Adipocyte (in vitro differentiated cells): ENCODE data around the gene LYPD3.
"Not testable (repeated sequence)": the region's sequence is repeated elsewhere in the genome, so short reads cannot be mapped to it uniquely, and the experiment has no call there.

Experiments
- DNase-seq: peaks from one replicate; pipeline ENCODE4 v3.0.0-alpha.2; 2015; ENCODE audit warnings: low read depth
- H3K27me3 ChIP-seq: replicated peaks from 2 replicates; pipeline ENCODE4 v1.7.0; 2013; ENCODE audit warnings: mild to moderate bottlenecking, low read length, moderate library complexity; ENCODE audit not compliant: control insufficient read depth, insufficient read depth
- H3K36me3 ChIP-seq: 2 replicates; pipeline ENCODE4 v1.7.0; 2013; ENCODE audit warnings: low read length, mild to moderate bottlenecking, moderate library complexity; ENCODE audit not compliant: control insufficient read depth, insufficient read depth, severe bottlenecking
- H3K4me1 ChIP-seq: 2 replicates; pipeline ENCODE4 v1.7.0; 2013; ENCODE audit warnings: mild to moderate bottlenecking, low read length, moderate library complexity; ENCODE audit not compliant: control insufficient read depth, insufficient read depth
- H3K4me3 ChIP-seq: 2 replicates; pipeline ENCODE4 v1.7.0; 2013; ENCODE audit warnings: mild to moderate bottlenecking, low read length, moderate library complexity
- H3K9ac ChIP-seq: 2 replicates; pipeline ENCODE4 v1.7.0; 2013; ENCODE audit warnings: mild to moderate bottlenecking, low read length, moderate library complexity
- H3K9me3 ChIP-seq: 2 replicates; pipeline ENCODE4 v1.7.0; 2013; ENCODE audit warnings: mild to moderate bottlenecking, low read length, moderate library complexity; ENCODE audit not compliant: control insufficient read depth

Gene LYPD3

DNA sequence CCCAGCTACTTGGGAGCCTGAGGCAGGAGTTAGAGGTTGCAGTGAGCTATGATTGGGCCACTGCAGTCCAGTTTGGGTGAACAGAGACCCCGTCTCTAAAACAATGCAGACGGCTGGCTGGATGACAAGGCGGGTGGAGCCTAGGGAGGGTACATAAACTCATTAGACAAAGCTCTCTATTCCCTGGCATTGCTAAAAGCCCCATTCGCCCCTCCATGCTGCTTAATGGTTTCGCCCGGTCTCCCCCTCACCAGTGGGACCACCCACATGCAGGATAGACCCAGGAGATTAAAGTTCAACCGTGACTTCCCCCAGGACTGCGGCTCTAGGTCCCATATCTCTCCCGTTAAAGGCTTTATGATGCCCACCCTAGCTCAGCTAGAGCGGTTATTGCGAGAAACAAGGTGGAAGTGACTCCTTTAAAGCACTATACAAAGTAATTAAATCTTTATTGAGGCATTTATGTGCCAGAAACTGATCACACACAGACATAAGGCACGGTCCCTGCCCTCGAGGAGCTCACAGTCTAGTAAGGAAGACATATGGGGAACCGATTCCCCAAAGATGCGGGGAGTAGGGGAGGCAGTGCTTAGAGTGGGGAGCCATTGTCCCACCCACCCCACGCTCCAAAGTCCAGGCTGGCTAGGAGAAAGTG is 4.9 kb downstream of the LYPD3 start:
- peaks cover 4% of the 10 kb centered on the region for H3K9me3 ChIP-seq
- no peak overlapping the region for H3K9ac ChIP-seq
- H3K4me1 ChIP-seq, result peaks cover 6% of the 10 kb centered on the region
- peaks cover 7% of the 10 kb centered on the region for H3K27me3 ChIP-seq
- no peaks in the 10 kb centered on the region for H3K36me3 ChIP-seq
- no peak for DNase-seq
- H3K4me3 ChIP-seq, result no peak overlapping the region

DNA sequence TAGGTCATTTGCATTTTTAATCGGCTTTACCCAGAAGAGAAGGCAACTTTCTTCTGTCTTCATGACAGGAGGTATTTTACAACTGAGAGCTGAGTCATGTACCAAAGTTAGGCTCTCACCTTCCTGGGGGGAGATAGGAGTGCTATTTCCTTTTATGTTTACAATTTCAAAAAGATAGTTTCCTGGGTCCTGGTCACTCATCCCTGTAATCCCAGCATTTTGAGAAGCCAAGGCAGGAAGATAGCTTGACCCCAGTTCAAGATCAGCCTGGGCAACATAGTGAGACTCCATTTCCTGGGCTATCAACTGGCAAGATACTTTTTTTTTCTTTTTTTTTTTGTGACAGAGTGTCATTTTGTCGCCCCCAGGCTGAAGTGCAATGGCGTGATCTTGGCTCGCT is 7.6 kb downstream of the LYPD3 start:
- peaks cover 7% of the 10 kb centered on the region for H3K4me1 ChIP-seq
- peaks cover under 1% of the 10 kb centered on the region for H3K9me3 ChIP-seq
- no peaks in the 10 kb centered on the region for H3K36me3 ChIP-seq
- peaks cover 7% of the 10 kb centered on the region for H3K27me3 ChIP-seq
- no peak overlapping the region for H3K4me3 ChIP-seq
- H3K9ac ChIP-seq, result no peak overlapping the region
- DNase-seq, result no peak

DNA sequence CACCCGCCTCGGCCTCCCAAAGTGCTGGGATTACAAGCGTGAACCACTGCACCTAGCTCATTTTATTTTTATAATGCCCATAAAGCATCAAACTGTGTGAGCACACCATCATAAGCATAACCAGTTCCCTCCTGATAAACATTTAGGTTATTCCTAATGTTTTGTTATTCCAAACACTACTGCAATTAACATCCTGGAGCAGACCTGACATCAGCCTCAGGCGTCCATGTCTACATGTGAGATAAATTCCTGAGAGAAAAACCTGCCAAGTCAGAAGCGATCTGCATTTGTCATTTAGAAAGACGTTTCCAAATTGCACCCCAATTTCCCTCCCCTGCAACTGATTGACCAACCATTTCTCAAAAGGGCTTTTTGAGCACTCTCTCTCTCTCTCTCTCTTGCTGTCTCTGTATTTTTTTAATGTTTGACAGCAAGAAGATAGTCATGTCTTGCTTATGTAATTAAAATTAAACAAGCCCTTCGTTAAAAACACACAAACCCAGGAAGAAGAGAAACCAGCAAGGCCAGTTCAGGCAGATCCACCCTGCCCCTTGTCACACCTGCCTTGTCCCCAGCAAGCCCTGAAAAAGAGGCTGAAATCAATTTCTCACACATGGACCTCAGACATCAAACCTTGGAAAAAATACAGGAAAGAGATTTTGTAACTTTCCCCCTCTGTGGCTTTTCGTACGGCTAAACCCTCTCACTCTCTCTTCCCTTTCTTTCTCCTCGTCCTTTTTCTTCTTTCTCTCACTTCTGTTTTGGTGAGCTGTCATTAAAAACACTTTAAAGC is 9.9 kb downstream of the LYPD3 start:
- H3K36me3 ChIP-seq, result no peaks in the 10 kb centered on the region
- peaks cover 7% of the 10 kb centered on the region for H3K27me3 ChIP-seq
- H3K4me3 ChIP-seq, result no peak overlapping the region
- peaks cover 12% of the 10 kb centered on the region for H3K4me1 ChIP-seq
- no peak for DNase-seq
- H3K9ac ChIP-seq, result no peak overlapping the region
- H3K9me3 ChIP-seq, result peaks cover 4% of the 10 kb centered on the region

DNA sequence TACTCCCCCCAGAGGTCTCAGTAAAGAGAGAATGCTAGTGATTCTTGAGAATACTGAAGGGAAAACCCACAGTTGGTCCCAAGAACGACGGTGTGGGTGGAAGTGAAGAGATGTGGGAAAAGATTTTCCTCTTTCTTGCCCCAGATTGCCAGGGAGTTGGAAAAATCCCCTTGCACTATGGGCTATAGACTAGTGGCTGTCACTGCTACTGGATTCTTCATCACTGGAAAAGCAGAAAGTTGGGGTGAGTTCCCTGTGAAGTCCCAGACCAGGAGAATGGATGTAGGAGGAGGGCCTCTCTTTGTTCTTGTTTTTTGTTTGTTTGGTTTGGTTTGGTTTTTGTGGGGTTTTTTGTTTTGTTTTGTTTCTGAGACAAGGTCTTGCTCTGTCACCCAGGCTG is 11.4 kb downstream of the LYPD3 start:
- Histone ChIP-seq H3K9ac (no peak overlapping the region), H3K4me3 (no peak overlapping the region), H3K9me3 (peaks cover 4% of the 10 kb centered on the region), H3K4me1 (peaks cover 14% of the 10 kb centered on the region), H3K27me3 (peaks cover 7% of the 10 kb centered on the region), H3K36me3 (no peaks in the 10 kb centered on the region)
- DNase-seq, result no peak

DNA sequence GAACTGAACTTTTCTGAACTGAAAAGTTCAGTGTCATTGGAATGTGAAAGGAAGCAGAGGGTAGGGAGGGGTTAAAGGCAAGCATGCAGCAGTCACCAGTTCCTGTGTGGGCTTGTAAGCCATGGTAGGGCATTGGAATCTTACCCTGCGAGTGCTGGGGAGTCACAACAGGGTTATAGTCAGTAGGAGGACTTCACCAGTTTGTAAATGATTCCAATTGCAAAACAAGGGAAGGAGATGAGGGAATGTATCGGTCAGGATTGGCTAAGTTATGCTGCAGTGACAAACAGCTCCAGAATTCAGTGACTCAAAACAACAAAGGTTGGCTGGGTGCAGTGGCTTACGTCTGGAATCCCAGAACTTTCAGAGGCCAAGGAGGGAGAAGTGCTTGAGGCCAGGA is 12.8 kb downstream of the LYPD3 start:
- Histone ChIP-seq H3K9ac (no peak overlapping the region), H3K27me3 (peaks cover 5% of the 10 kb centered on the region), H3K4me3 (no peak overlapping the region)

DNA sequence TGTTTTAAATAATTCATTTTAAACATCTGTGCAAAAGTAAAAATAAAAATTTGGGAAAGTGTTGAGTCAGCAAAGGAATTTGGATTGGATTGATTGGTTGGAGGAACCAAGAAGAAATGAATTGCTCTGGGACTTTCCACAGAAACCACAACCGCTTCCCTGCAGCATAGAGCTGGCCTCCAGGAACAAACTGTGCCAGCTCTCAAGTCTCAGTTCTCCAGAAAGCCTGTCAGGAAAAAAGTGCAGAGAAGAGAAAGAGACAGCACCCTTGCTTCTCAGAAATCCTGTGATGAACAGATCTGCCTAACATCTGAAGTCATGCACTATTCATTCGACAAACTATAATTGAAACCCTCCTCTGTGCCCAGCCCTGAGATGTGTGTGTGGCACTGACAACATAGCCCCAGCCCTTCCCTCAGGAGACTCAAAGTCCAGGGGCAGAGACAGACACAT is 14.8 kb downstream of the LYPD3 start:
- peaks cover 9% of the 10 kb centered on the region for H3K4me1 ChIP-seq
- peaks cover under 1% of the 10 kb centered on the region for H3K27me3 ChIP-seq
- no peaks in the 10 kb centered on the region for H3K36me3 ChIP-seq
- H3K4me3 ChIP-seq, result no peak overlapping the region
- peaks cover 4% of the 10 kb centered on the region for H3K9me3 ChIP-seq
- H3K9ac ChIP-seq, result peak overlapping the region; percentile 39
- peak; percentile 74 for DNase-seq

More for the DNA sequence above, 12.8 kb downstream of the LYPD3 start:
- Histone ChIP-seq H3K4me1 (peaks cover 14% of the 10 kb centered on the region), H3K9me3 (peaks cover 4% of the 10 kb centered on the region), H3K36me3 (no peaks in the 10 kb centered on the region)
- no peak for DNase-seq

DNA sequence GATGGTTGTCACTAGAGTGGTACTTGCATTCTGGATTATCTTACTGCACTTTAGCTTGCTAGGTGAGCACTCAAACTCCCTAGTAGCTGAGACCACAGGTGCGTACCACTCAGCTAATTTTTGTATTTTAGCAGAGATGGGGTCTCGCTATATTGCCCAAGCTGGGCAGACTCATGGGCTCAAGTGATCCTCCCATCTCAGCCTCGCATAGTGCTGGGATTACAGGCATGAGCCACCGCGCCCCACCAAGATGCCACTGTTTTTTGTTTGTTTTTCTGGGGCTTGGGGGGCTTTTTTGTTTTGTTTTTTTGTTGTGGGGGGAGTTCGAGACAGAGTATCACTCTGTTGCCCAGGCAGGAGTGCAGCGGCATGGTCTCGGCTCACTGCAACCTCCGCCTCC is 17.8 kb downstream of the LYPD3 start:
- no peak for DNase-seq
- no peak overlapping the region for H3K9ac ChIP-seq
- H3K27me3 ChIP-seq, result no peaks in the 10 kb centered on the region
- peaks cover 2% of the 10 kb centered on the region for H3K9me3 ChIP-seq
- peaks cover 7% of the 10 kb centered on the region for H3K4me1 ChIP-seq
- no peaks in the 10 kb centered on the region for H3K36me3 ChIP-seq
- no peak overlapping the region for H3K4me3 ChIP-seq

DNA sequence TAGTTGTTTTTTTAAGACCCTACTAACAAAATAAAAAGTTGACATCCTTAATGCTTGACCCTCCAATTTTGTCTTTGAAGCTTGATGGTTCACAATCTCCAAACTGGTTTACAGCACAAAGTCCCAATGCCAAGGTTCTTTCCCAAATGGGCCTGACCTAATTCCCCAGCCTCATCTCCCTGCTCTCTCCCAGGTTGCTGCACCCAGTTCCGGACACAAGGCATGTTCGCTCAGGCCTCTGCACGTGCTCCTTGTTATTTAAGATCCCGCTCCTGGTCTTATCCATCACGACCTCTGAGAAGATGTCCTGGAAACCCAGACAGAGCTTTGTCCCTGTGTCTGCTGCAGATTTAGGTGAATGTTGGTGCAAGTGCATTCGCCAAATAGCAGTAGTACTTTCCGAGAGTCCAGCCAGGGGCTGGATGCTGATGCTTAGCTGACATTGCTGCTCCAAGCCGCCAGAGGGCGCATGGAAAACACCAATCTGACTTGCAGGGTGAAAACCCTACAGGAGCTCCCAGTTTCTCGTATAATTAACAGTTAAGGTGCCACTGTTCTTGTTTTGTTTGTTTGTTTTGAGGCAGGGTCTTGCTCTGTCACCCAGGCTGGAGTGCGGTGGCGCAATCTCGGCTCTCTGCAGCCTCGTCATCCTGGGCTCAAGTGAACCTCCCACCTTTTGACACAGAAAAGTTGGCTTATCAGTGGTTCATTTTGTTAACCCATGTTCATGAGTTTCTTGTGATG is 18.5 kb downstream of the LYPD3 start:
- Histone ChIP-seq H3K4me3 (no peak overlapping the region), H3K9me3 (no peaks in the 10 kb centered on the region), H3K4me1 (peaks cover 7% of the 10 kb centered on the region), H3K9ac (no peak overlapping the region), H3K36me3 (no peaks in the 10 kb centered on the region), H3K27me3 (no peaks in the 10 kb centered on the region)
- DNase-seq, result peak; percentile 91

DNA sequence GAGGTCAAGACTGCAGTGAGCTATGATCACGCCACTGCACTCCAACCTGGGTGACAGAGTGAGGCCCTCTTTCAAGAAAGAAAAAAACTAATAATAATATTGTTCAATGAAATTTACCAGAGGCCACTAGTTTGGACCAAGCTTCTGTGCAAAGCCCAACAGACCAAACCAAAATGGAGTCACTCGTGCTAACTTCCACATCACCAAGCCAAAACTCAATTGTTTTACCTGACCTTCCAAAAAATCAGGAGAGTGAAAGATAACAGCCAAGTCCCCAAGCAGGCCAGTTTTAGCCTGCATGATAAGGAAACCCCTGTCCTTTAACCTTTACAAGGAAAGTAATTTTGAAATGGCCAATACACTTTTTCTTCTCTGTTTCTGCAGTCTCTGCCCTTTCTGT is 20.0 kb downstream of the LYPD3 start:
- Histone ChIP-seq H3K4me3 (no peak overlapping the region), H3K27me3 (no peaks in the 10 kb centered on the region), H3K36me3 (no peaks in the 10 kb centered on the region), H3K9me3 (no peaks in the 10 kb centered on the region), H3K4me1 (peaks cover 1% of the 10 kb centered on the region), H3K9ac (no peak overlapping the region)
- no peak for DNase-seq

DNA sequence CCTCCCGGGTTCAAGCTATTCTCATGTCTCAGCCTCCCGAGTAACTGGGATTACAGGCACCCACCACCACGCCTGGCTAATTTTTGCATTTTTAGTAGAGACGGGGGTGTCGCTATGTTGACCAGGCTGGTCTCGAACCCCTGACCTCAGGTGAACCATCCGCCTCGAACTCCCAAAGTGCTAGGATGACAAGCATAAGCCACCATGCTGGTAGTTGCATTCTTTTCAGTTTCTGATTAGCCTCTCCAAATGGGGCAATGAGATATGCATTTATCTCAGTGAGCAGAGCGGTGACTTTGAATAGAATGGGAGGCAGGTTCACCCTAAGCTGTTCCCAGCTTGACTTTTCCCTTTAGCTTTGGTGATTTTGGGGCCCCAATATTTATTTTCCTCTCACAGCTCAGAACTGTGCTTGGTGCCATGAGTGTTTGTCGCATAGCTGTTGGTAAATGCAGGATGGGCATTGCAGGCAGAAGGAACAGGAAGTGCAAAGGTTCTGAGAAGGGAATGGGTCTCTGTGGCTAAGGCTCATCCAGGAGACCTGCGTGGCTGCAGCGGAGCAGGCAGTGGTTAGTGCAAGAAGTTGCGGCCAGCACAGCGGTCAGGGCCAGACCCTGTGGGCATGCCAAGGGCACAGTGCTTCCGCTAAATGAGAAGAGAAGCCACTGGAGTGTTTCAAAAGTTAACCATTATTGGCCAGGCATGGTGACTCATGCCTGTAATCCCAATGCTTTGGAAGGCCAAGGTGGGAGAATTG is 20.7 kb downstream of the LYPD3 start:
- Histone ChIP-seq H3K4me1 (no peaks in the 10 kb centered on the region), H3K4me3 (no peak overlapping the region), H3K27me3 (no peaks in the 10 kb centered on the region), H3K36me3 (no peaks in the 10 kb centered on the region), H3K9me3 (peaks cover under 1% of the 10 kb centered on the region), H3K9ac (no peak overlapping the region)
- DNase-seq, result no peak

DNA sequence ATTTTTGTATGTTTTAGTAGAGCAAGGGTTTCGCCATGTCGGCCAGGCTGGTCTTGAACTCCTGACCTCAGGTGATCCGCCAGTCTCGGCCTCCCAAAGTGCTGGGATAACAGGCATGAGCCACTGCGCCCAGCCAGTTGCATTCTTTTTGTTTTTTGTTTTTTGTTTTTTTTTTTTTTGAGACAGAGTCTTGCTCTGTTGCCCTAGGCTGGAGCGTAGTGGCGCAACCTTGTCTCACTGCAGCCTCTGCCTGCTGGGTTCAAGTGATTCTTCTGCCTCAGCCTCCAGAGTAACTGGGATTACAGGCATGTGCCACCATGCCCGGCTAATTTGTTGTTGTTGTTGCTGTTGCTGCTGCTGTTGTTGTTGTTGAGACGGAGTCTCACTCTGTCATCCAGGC is 21.3 kb downstream of the LYPD3 start:
- not testable (repeated sequence) for H3K27me3 ChIP-seq, DNase-seq, H3K36me3 ChIP-seq, H3K4me1 ChIP-seq, H3K4me3 ChIP-seq, H3K9me3 ChIP-seq, H3K9ac ChIP-seq
